ENCODE results near the gene OR1K1. TPM values are rescaled to one million over a fixed set of nuclear protein-coding genes. Genes with fewer than 3 reads are reported as not detected.
A peak's percentile ranks its signal among the peaks of the same experiment; 100 is the strongest.

Gene OR1K1
- total and polyA plus RNA-seq, 9 of the 15 experiments (the other 6 are each of a cell fraction or from before 2014, with no cell fraction given), result not detected

DNA sequence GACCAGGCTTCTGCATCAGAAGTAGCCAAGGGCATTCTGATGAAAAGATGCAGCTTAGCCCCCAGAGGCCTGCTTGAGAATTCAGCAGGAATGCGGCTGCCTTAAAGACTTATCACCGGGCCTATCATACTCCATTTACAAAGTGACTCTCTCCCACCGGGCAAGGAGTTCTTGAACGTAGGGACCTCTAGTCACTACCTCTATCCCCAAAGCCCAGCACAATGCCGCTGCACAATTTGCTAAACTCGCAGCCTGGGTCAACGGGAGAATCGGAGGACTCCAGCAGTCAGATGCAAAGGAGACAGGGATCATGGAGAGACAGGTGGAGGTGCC is 27.8 kb downstream of the OR1K1 start:
- H3K9me3 ChIP-seq (replicated peaks; ENCODE audit: control insufficient read depth, insufficient read depth, low read depth, low read length), result no peaks in the 10 kb centered on the region
- ATAC-seq (peak; percentile 52), DNase-seq (ENCODE audit: extremely low read depth in 1 of 4, low spot score in 3 of 4) (peak in 2 of 4 experiments; percentile 17 to 37), FAIRE-seq (no peak)
- in situ Hi-C loops (cut with MboI), result loop anchor here (10.0 kb wide), 1 partner anchor 517 kb away; no protein-coding TSS in a partner anchor
- BruUV-seq (replicated peaks), result no TSS peak
- no peaks in the 10 kb centered on the region for H3K9me1 ChIP-seq (ENCODE audit: control insufficient read depth, insufficient read depth, low read length)
- peak overlapping the region; percentile 85 for H3K4me3 ChIP-seq
- peak overlapping the region; percentile 91 to 99 for H3K9ac ChIP-seq (ENCODE audit: insufficient read depth in 1 of 2, low read depth in 2 of 2, low read length in 2 of 2)
- ChIA-PET CTCF (ENCODE audit: low intra/inter-chr PET ratio) (no interaction called here), POLR2A (interaction anchor here (0.8 to 1.5 kb wide), 4 partner anchors 13 to 521 kb away, joined by 3 to 4 read pairs (median 3); no protein-coding TSS in a partner anchor)
- H2AFZ ChIP-seq (ENCODE audit: low read depth, low read length), result peak overlapping the region; percentile 99
- peak overlapping the region; percentile 97 for H3K4me2 ChIP-seq (ENCODE audit: insufficient read depth, low read length)
- H4K20me1 ChIP-seq (replicated peaks; ENCODE audit: control insufficient read depth, insufficient read depth, low read length), result peaks cover 7% of the 10 kb centered on the region; the same call in 1 of the 2 replicates
- peaks cover 37% of the 10 kb centered on the region for H3K79me2 ChIP-seq (ENCODE audit: control insufficient read depth, insufficient read depth, low read length)
- intact Hi-C loops (cut with micrococcal nuclease), result loop anchor here (5.0 kb wide), 1 partner anchor 175 kb away; no protein-coding TSS in a partner anchor
- H3K36me3 ChIP-seq (ENCODE audit: control insufficient read depth, insufficient read depth, low read length), result peaks cover 30% of the 10 kb centered on the region
- no peaks in the 10 kb centered on the region for H3K27me3 ChIP-seq (ENCODE audit: control insufficient read depth in 2 of 2, insufficient read depth in 2 of 2, low read length in 2 of 2)
- 2% methylated on average over 8 of the region's 8 CpGs for WGBS (ENCODE audit: insufficient coverage, low coverage, missing lambda C conversion rate)
- peaks cover 10 to 13% of the 10 kb centered on the region in 2 experiments; a peak in 4 of 5 replicates for H3K4me1 ChIP-seq (replicated peaks in 1 of 2; ENCODE audit: control insufficient read depth in 2 of 2, insufficient read depth in 2 of 2, low read length in 2 of 2)
- TF ChIP-seq SMARCA4 (IDR thresholded peaks at IDR 0.05) (0 out of 2 replicates have a peak, but pooled peaks have one; percentile 8), ZBTB1 (CRISPR knock-in tag; IDR thresholded peaks at IDR 0.05; ENCODE audit: borderline replicate concordance, low read depth) (no peak), TEAD1 (CRISPR knock-in tag; IDR thresholded peaks at IDR 0.05) (0 out of 4 replicates have a peak, but pooled peaks of 1 of the 2 experiments have one; percentile 56), NCOA1 (IDR thresholded peaks at IDR 0.05; ENCODE audit: low read depth) (0 out of 2 replicates have a peak, but pooled peaks have one; percentile 6), DPF2 (IDR thresholded peaks at IDR 0.05) (0 out of 2 replicates have a peak, but pooled peaks have one; percentile 17), ELF1 (tag; IDR thresholded peaks at IDR 0.05) (no peak), HEY1 (CRISPR knock-in tag; IDR thresholded peaks at IDR 0.05; ENCODE audit: borderline replicate concordance) (no peak)
- peak overlapping the region; percentile 91 for H3K27ac ChIP-seq (ENCODE audit: extremely low read depth, low read depth, low read length)
